Erythroblast (primary cell): ENCODE measurements around the gene VASN.

ENCODE experiments used
- GATA1 ChIP-seq: IDR thresholded peaks from 2 replicates; pipeline ENCODE4 v1.6.1; 2011; ENCODE audit warnings: low read depth, mild to moderate bottlenecking, control low read depth, low read length, moderate library complexity
- POLR2A ChIP-seq: IDR thresholded peaks from 2 replicates; pipeline ENCODE4 v1.6.1; 2011; ENCODE audit warnings: mild to moderate bottlenecking, low read length

GRCh38 chr16:4366016-4366415, 5.6 kb upstream of the VASN start:
- no peak for TF ChIP-seq POLR2A
- TF ChIP-seq GATA1: no peak
